H9 (cell line): ENCODE results near the gene ZNF280A. TPM values are rescaled to one million over a fixed set of nuclear protein-coding genes. Genes with fewer than 3 reads are reported as not detected.
"Not testable (repeated sequence)": the region's sequence is repeated elsewhere in the genome, so short reads cannot be mapped to it uniquely, and the experiment has no call there.

Experiments used
- DNase-seq: peaks from one replicate; pipeline ENCODE4 v3.0.0-alpha.2; 2017
- H2AFZ ChIP-seq: one replicate; pipeline ENCODE4 v1.6.1; 2013; ENCODE audit warnings: mild to moderate bottlenecking, low read length, control low read depth, moderate library complexity
- H2AK5ac ChIP-seq: 2 replicates; pipeline ENCODE4 v1.6.1; 2013; ENCODE audit warnings: low read length, control low read depth, mixed read lengths; ENCODE audit not compliant: insufficient read length
- H2BK120ac ChIP-seq: one replicate; pipeline ENCODE4 v1.6.1; 2013; ENCODE audit warnings: low read depth, mild to moderate bottlenecking, low read length, control low read depth, inconsistent platforms; ENCODE audit not compliant: poor library complexity, severe bottlenecking
- H2BK12ac ChIP-seq: 2 replicates; pipeline ENCODE4 v1.6.1; 2013; ENCODE audit warnings: low read length, control low read depth, mixed read lengths, low read depth; ENCODE audit not compliant: insufficient read length
- H2BK15ac ChIP-seq: 2 replicates; pipeline ENCODE4 v1.6.1; 2013; ENCODE audit warnings: low read depth, low read length, control low read depth
- H2BK20ac ChIP-seq: one replicate; pipeline ENCODE4 v1.6.1; 2013; ENCODE audit warnings: low read depth, mild to moderate bottlenecking, low read length, control low read depth, inconsistent platforms; ENCODE audit not compliant: poor library complexity, severe bottlenecking
- H2BK5ac ChIP-seq: 2 replicates; pipeline ENCODE4 v1.6.1; 2013; ENCODE audit warnings: low read length, control low read depth, mixed read lengths; ENCODE audit not compliant: insufficient read length
- H3K14ac ChIP-seq: 2 replicates; pipeline ENCODE4 v1.6.1; 2013; ENCODE audit warnings: low read length, control low read depth; ENCODE audit not compliant: insufficient read depth
- H3K18ac ChIP-seq: 2 replicates; pipeline ENCODE4 v1.6.1; 2013; ENCODE audit warnings: low read depth, mild to moderate bottlenecking, mixed read lengths, low read length, control low read depth; ENCODE audit not compliant: insufficient read length
- H3K23ac ChIP-seq: 2 replicates; pipeline ENCODE4 v1.6.1; 2013; ENCODE audit warnings: low read length, control low read depth, mixed read lengths, low read depth; ENCODE audit not compliant: insufficient read length
- H3K23me2 ChIP-seq: 2 replicates; pipeline ENCODE4 v1.6.1; 2013; ENCODE audit warnings: low read depth, mild to moderate bottlenecking, mixed read lengths, low read length, control low read depth; ENCODE audit not compliant: insufficient read length, poor library complexity, severe bottlenecking
- H3K27ac ChIP-seq: 2 replicates; pipeline ENCODE4 v1.5.1; 2013; ENCODE audit warnings: low read length, control low read depth, mixed read lengths, low read depth; ENCODE audit not compliant: insufficient read length
- H3K27me3 ChIP-seq: 2 replicates; pipeline ENCODE4 v1.6.1; 2013; ENCODE audit warnings: low read length, control low read depth, inconsistent platforms; ENCODE audit not compliant: insufficient read depth
- H3K4ac ChIP-seq: 2 replicates; pipeline ENCODE4 v1.6.1; 2013; ENCODE audit warnings: low read depth, mild to moderate bottlenecking, control low read depth, inconsistent platforms, low read length, moderate library complexity
- H3K4me1 ChIP-seq: 2 replicates; pipeline ENCODE4 v1.6.1; 2013; ENCODE audit warnings: low read length, control low read depth, inconsistent platforms; ENCODE audit not compliant: insufficient read depth
- H3K4me2 ChIP-seq: 2 replicates; pipeline ENCODE4 v1.6.1; 2013; ENCODE audit warnings: low read length, control low read depth, mixed read lengths; ENCODE audit not compliant: insufficient read length, insufficient read depth
- H3K56ac ChIP-seq: 2 replicates; pipeline ENCODE4 v1.6.1; 2013; ENCODE audit warnings: low read depth, mild to moderate bottlenecking, mixed read lengths, low read length, control low read depth; ENCODE audit not compliant: insufficient read length
- H3K79me1 ChIP-seq: 2 replicates; pipeline ENCODE4 v1.6.1; 2013; ENCODE audit warnings: low read depth, mild to moderate bottlenecking, moderate library complexity, low read length, control low read depth, inconsistent platforms; ENCODE audit not compliant: insufficient read depth, poor library complexity, severe bottlenecking
- H3K79me2 ChIP-seq: 2 replicates; pipeline ENCODE4 v1.6.1; 2013; ENCODE audit warnings: low read length, control low read depth, inconsistent platforms; ENCODE audit not compliant: insufficient read depth
- H3K9ac ChIP-seq: 2 replicates; pipeline ENCODE4 v1.6.1; 2013; ENCODE audit warnings: low read length, control low read depth, mixed read lengths; ENCODE audit not compliant: insufficient read length; ENCODE audit errors: extremely low read depth
- H3K9me3 ChIP-seq: one replicate; pipeline ENCODE4 v1.6.1; 2013; ENCODE audit warnings: low read depth, low read length, inconsistent platforms; ENCODE audit not compliant: control insufficient read depth
- H3T11ph ChIP-seq: one replicate; pipeline ENCODE4 v1.6.1; 2013; ENCODE audit warnings: mild to moderate bottlenecking, low read length, control low read depth, inconsistent platforms
- H4K20me1 ChIP-seq: one replicate; pipeline ENCODE4 v1.6.1; 2013; ENCODE audit not compliant: control insufficient read depth, insufficient read length, insufficient read depth
- H4K5ac ChIP-seq: 2 replicates; pipeline ENCODE4 v1.6.1; 2013; ENCODE audit warnings: low read depth, mild to moderate bottlenecking, mixed read lengths, low read length, control low read depth; ENCODE audit not compliant: insufficient read length
- H4K8ac ChIP-seq: replicated peaks from 2 replicates; pipeline ENCODE4 v1.6.1; 2013; ENCODE audit warnings: low read length, control low read depth, mixed read lengths, low read depth; ENCODE audit not compliant: insufficient read length
- H4K91ac ChIP-seq: 2 replicates; pipeline ENCODE4 v1.6.1; 2013; ENCODE audit warnings: low read depth, mild to moderate bottlenecking, moderate library complexity, mixed read lengths, low read length, control low read depth; ENCODE audit not compliant: insufficient read length
- H3K27ac Mint-ChIP-seq, 3 experiments: 2 replicates in 2 of 3; 3 replicates in 1 of 3; pipeline ENCODE4 v1.8.0; 2020 to 2021; ENCODE audit warnings: mixed read lengths in 3 of 3, mild to moderate bottlenecking in 1 of 3, moderate library complexity in 1 of 3
- H3K27me3 Mint-ChIP-seq: 2 replicates; pipeline ENCODE4 v1.8.0; 2021; ENCODE audit warnings: low read depth, mild to moderate bottlenecking, moderate library complexity, mixed read lengths
- H3K36me3 Mint-ChIP-seq, 3 experiments: 2 replicates in 2 of 3; 3 replicates in 1 of 3; pipeline ENCODE4 v1.8.0; 2020 to 2021; ENCODE audit warnings: low read depth in 3 of 3, mixed read lengths in 3 of 3; ENCODE audit not compliant: insufficient read depth in 1 of 3
- H3K4me1 Mint-ChIP-seq, 2 experiments: 2 replicates each; pipeline ENCODE4 v1.8.0; 2020; ENCODE audit warnings: mixed read lengths in 2 of 2
- H3K4me3 Mint-ChIP-seq, 2 experiments: 2 replicates in 1 of 2; 3 replicates in 1 of 2; pipeline ENCODE4 v1.8.0; 2020 to 2021; ENCODE audit warnings: mild to moderate bottlenecking in 2 of 2, mixed read lengths in 2 of 2, moderate library complexity in 1 of 2
- H3K9me3 Mint-ChIP-seq, 2 experiments: 2 replicates in 1 of 2; 3 replicates in 1 of 2; pipeline ENCODE4 v1.8.0; 2020; ENCODE audit warnings: mild to moderate bottlenecking in 2 of 2, mixed read lengths in 2 of 2, moderate library complexity in 1 of 2
- WGBS: extraction: QIAGEN DNeasy Blood & Tissue Kit; methylation state at CpG from one replicate; pipeline ENCODE4 v1.1.7; 2013; ENCODE audit warnings: missing lambda C conversion rate, low lambda C conversion rate, mixed read lengths; ENCODE audit not compliant: insufficient read length; ENCODE audit errors: extremely low coverage; 5-methylcytosine and 5-hydroxymethylcytosine counted together
- total RNA-seq: library from RNA; stranded (reverse); gene quantifications from 2 replicates; pipeline ENCODE4 v1.2.1, GENCODE V29; 2021
- TF ChIP-seq, protein P1 (sequence below): fragments of 200-600 bp; sonication (generic); conservative IDR thresholded peaks from 3 replicates; pipeline ENCODE4 v1.8.0; 2021; ENCODE audit warnings: antibody characterized with exemption, mild to moderate bottlenecking

The ZNF280A gene
- total RNA-seq, 1 experiment from 2014 or later, result 0.13 TPM

DNA sequence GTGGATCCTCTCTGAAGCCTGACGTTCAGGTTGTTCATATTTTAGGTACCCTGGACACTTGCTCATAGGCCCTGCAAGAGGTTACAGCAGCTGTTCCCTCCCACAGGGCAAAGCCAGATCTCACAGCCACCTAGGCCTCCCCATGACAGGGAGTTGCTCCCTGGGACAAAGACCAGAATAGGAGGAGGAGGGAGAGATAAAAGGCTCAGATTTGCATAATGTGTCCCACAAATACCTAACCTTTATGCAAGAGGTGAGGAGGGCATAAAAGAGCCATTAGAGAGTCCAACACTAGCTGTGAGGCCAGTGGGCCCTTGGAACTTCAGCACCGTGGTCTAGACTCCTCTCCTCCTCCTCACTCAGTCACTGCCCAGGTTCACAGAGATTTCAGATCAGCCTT lies 45.3 kb downstream of the ZNF280A start:
- H3K56ac ChIP-seq, result no peak overlapping the region
- no peaks in the 10 kb centered on the region for H3K23me2 ChIP-seq
- H3K27me3 ChIP-seq, result no peaks in the 10 kb centered on the region; the same call in 1 of the 2 replicates
- WGBS, result no CpG with 5 or more reads among the region's 2 CpGs
- no peak overlapping the region for H2BK20ac ChIP-seq
- H3K79me2 ChIP-seq, result no peaks in the 10 kb centered on the region
- no peak overlapping the region for H4K5ac ChIP-seq
- H3K79me1 ChIP-seq, result no peaks in the 10 kb centered on the region
- H2BK5ac ChIP-seq, result no peak overlapping the region
- H4K91ac ChIP-seq, result no peak overlapping the region
- no peak overlapping the region for H3K23ac ChIP-seq
- H3K4me1 ChIP-seq, result peaks cover 4% of the 10 kb centered on the region; the same call in 1 of the 2 replicates
- peaks cover 3 to 4% of the 10 kb centered on the region in 2 experiments for H3K9me3 Mint-ChIP-seq
- H4K20me1 ChIP-seq, result no peaks in the 10 kb centered on the region
- peaks cover 8% of the 10 kb centered on the region in 2 experiments for H3K4me1 Mint-ChIP-seq
- no peak overlapping the region; the same call in 1 of the 2 replicates for H3K14ac ChIP-seq
- DNase-seq, result no peak
- H3K36me3 Mint-ChIP-seq, result peaks cover 0 to 3% (median 2%) of the 10 kb centered on the region in 3 experiments; a peak in 1 of 7 replicates
- no peak overlapping the region for H3K18ac ChIP-seq
- H3K4me3 Mint-ChIP-seq, result no peak overlapping the region
- TF ChIP-seq, protein P1, sequence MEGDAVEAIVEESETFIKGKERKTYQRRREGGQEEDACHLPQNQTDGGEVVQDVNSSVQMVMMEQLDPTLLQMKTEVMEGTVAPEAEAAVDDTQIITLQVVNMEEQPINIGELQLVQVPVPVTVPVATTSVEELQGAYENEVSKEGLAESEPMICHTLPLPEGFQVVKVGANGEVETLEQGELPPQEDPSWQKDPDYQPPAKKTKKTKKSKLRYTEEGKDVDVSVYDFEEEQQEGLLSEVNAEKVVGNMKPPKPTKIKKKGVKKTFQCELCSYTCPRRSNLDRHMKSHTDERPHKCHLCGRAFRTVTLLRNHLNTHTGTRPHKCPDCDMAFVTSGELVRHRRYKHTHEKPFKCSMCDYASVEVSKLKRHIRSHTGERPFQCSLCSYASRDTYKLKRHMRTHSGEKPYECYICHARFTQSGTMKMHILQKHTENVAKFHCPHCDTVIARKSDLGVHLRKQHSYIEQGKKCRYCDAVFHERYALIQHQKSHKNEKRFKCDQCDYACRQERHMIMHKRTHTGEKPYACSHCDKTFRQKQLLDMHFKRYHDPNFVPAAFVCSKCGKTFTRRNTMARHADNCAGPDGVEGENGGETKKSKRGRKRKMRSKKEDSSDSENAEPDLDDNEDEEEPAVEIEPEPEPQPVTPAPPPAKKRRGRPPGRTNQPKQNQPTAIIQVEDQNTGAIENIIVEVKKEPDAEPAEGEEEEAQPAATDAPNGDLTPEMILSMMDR, result no peak
- no peak overlapping the region for H4K8ac ChIP-seq
- no peak overlapping the region for H3T11ph ChIP-seq
- no peak overlapping the region for H2BK120ac ChIP-seq
- H2BK15ac ChIP-seq, result no peak overlapping the region
- H3K9me3 ChIP-seq, result no peaks in the 10 kb centered on the region
- H3K9ac ChIP-seq, result no peak overlapping the region
- no peak overlapping the region for H2AK5ac ChIP-seq
- no peak overlapping the region for H2AFZ ChIP-seq
- no peak overlapping the region for H3K27ac ChIP-seq
- no peak overlapping the region for H3K4me2 ChIP-seq
- no peak overlapping the region for H3K4ac ChIP-seq
- H3K27me3 Mint-ChIP-seq, result peaks cover 75% of the 10 kb centered on the region
- no peak overlapping the region for H2BK12ac ChIP-seq
- H3K27ac Mint-ChIP-seq, result no peak overlapping the region

DNA sequence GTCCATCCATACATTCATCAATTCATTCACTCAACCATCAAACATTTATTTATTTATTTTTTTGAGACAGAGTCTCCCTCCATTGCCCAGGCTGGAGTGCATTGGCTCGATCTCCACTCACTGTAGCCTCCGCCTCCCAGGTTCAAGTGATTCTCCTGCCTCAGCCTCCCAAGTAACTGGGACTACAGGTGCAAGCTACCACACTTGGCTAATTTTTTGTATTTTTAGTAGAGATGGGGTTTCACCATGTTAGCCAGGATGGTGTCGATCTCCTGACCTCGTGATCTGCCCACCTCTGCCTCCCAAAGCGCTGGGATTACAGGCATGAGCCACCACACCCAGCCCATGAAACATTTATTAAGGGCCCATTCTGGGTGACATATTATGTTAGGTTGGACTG lies 49.0 kb downstream of the ZNF280A start:
- not testable (repeated sequence) for H2BK12ac ChIP-seq

More for the DNA sequence above, 49.0 kb downstream of the ZNF280A start:
- not testable (repeated sequence) for H3K79me1 ChIP-seq, H3K4me1 ChIP-seq, H2BK120ac ChIP-seq, H2BK5ac ChIP-seq, H2BK20ac ChIP-seq, H4K20me1 ChIP-seq, H3T11ph ChIP-seq, H4K8ac ChIP-seq, H3K56ac ChIP-seq, H3K23ac ChIP-seq, H3K27me3 ChIP-seq, H3K36me3 Mint-ChIP-seq, H4K91ac ChIP-seq, H3K79me2 ChIP-seq, DNase-seq, H3K27ac ChIP-seq, H3K14ac ChIP-seq, H4K5ac ChIP-seq, H3K4me2 ChIP-seq, H3K4ac ChIP-seq, H2AK5ac ChIP-seq, H3K23me2 ChIP-seq, H2AFZ ChIP-seq, H2BK15ac ChIP-seq, H3K9me3 ChIP-seq, H3K4me3 Mint-ChIP-seq, H3K4me1 Mint-ChIP-seq, H3K18ac ChIP-seq, H3K9ac ChIP-seq, H3K27ac Mint-ChIP-seq
- WGBS, result no CpG with 5 or more reads among the region's 5 CpGs
- H3K27me3 Mint-ChIP-seq, result peaks cover 88% of the 10 kb centered on the region
- peaks cover 25 to 30% of the 10 kb centered on the region in 2 experiments for H3K9me3 Mint-ChIP-seq
